ENCODE measurements around the gene TCF20.

- TF ChIP-seq POLR2AphosphoS5 (IDR thresholded peaks at IDR 0.05) (no peak), CTCF (IDR thresholded peaks at IDR 0.05) (no peak)
Observed at GRCh38 chr22:42248995-42249394, 21.5 kb downstream of the TCF20 start.
